GM08714 (cell line): ENCODE data around the gene TMUB1.

Source experiments
- H3K4me3 ChIP-seq: fragments of 200-500 bp; sonication (Bioruptor generic); 2 replicates; pipeline ENCODE4 v1.5.1; 2014; ENCODE audit warnings: mild to moderate bottlenecking, low read length, inconsistent platforms
- ZNF274 ChIP-seq: IDR thresholded peaks from 2 replicates; pipeline ENCODE4 v1.6.1; 2012; ENCODE audit warnings: mild to moderate bottlenecking, low read depth, low read length

TMUB1 gene

DNA sequence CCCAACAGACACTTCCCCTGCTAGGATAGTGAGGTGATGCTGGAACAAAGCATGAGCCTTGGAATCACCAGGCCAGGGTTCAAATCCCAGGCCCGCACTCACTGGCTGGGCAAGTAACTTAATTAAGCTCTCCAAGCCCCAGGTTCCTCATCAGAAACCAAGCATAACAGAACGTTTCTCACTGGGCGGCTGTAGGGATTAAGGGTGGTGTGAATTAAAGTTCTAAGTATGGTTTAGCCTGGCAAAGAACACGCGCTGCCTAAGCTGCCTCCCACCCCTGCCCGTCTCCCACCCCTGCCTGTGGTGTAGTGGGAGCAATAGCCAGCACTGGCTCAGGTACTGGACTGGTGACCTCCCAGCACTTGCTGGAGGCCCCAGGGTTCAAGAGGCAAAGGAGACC is 18.3 kb downstream of the TMUB1 start:
- no peak overlapping the region for H3K4me3 ChIP-seq
- no peak for TF ChIP-seq ZNF274

DNA sequence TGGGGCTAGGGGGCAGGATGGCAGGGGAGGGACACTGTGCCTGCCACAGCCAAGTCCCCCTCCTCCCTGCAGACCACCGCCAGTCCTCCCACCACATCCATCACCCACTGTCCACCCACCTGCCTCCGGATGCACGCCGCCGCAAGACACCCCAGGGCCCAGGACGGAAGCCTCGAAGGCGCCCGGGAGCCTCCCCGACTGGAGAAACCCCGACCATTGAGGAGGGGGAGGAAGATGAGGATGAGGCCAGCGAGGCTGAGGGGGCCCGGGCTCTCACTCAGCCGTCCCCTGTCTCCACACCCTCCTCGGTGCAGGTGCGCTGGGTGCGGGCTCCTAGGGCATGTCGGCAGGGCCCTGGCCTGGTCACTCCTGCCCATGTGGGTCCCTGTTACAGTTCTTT is 18.8 kb downstream of the TMUB1 start:
- H3K4me3 ChIP-seq: no peak overlapping the region
- TF ChIP-seq ZNF274: no peak

DNA sequence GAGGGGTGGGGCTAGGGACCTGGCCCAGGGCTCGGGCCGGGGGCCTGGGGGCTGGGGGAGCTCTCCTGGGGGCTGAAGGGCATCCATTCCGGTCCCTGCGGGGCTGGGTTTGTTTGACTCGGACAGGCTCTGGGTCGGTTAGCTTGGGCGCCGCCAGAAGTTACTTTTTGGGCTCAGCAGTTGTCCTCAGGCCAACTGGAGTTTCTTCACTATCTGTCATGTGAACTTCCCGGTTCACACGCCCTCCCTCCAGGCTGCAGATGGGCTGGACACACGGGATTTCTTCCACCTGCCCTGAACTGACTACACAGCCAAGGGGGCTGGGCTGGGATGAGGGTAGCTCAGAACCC is 20.1 kb downstream of the TMUB1 start:
- no peak for TF ChIP-seq ZNF274
- H3K4me3 ChIP-seq: no peak overlapping the region

DNA sequence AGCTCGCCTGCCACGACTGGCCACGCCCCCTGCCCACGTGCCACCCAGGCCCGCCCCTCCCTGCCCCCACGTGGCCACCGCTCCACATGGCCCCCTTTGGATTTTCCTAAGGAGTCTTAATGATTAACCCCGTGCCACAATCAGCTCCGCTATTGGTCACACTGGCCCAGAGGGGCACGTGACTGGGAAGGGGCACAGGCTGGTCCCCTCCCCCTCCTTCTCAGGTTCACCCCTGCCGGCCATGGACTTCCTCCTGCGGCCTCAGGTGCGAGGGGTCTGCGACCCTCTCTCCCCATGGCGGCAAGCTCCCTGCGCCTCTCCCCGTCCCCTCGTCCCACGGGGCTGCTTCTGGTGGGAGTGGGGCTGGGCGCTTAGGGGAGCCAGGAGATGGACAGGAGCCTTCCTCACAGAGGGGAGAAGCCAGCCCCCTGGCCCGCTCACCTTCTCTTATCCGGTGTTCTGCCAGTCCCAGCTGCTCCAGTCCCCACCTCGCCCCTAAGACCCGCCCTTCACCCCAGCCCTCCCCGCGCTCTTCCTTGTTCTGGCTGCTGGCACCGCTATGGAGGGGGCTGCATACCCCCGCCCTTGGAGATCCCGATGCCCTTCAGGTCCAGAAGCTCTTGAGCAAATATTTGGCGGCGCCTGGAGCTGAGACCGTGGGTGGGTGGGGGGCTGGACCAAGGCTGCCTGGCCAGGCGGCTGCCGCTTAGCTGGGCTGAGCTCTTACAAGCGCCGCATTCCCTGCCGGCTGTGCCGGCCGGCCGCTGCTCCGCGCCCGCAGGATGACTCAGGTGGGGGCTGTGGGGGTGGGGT is 20.7 kb downstream of the TMUB1 start:
- no peak for TF ChIP-seq ZNF274
- H3K4me3 ChIP-seq: no peak overlapping the region

DNA sequence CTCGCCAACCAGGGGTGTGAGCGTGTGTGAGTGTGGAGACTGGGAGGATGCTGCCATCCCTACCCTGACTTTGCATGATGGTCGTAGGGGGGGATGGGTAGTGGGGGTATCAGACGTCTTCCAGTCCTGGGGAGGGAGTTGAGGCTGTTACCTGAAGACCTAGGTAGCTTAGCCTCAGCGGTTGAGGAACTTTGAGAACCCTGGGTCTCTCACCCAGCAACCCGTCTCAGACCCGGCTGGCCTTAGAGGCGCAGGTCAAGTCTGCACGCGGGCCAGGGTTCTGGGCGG is 21.2 kb downstream of the TMUB1 start:
- TF ChIP-seq ZNF274: no peak
- no peak overlapping the region for H3K4me3 ChIP-seq

DNA sequence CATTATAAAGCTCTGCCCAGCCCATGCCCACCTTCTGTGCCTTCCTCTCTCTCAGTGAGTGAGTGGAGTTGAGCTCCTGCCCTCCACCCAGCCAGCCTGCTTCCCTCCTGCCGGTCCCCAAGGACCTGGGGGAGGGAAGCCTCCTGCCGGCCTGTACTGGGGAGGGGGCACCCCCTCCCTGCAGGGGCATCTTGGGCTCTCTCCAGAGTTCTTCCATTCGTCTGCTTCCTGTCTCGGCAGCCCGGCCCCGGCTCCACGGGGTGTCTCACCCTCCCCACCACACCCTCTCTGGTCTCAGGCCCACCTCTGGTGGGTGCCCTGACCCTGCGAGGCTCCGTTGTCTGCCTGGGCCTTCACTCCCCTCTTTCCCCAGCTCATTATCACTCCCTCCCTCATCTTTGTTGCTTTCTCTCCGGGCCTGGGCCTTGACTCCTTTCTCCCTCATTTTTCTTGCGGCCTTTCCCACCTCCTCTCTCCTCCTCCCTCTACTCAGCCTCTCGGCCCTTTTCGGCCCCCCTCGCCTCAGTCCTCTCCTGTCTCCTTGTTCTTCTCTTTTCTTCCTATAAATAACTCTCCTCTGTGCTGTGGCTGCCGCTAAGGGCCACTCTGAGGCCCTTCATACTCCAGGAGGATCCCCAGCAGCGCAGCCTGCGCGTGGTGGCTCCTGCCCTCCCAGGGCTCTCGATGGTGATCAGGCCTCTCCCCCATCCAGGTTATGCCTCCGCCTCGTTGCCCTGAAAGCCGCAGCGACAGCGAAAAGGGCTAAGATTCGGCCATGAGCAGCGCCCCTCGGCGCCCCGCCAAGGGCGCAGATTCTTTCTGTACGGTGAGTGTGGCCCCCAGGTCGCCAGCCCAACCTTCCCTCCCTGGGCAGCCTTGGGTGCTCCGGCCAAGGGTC is 21.8 kb downstream of the TMUB1 start:
- no peak for TF ChIP-seq ZNF274
- H3K4me3 ChIP-seq: no peak overlapping the region

DNA sequence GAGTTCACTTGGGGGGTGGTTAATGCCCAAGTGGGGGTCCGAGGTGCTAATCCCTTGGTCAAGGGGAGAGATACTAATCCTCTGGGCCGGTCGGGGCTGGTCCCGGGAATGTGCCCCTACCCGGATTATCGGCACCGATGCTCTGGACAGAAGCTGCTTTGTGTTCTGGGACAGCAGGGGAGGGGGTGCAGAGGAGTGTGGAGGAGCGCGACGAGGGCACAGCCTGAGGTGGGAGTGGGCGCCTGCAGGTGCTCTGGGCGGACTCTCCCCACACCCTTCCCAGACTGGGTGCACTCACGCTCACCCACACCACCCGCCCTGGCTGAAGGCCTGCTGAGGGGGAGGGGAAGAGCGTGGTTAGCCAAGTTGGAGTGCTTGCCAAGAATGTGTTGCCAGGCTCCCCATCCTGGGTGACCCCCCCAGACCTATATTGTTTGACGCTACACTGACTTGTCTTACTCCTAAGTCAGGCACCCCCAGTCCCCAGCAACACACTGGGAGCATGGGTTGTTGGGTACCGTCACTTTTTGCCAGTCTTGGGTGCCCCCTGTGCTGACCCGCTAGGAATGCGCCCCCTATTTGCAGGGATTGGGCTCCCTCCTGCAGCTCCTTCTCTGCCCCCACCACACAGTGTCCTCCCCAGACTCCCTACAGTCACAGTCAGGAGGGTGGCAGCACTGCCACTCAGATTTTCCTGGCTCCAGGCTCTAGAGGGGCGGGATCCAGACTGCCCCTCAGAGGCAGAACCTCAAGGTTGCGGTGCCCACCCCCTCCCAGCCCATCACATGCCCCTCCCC is 22.7 kb downstream of the TMUB1 start:
- TF ChIP-seq ZNF274: no peak
- peak overlapping the region; percentile 86 for H3K4me3 ChIP-seq

DNA sequence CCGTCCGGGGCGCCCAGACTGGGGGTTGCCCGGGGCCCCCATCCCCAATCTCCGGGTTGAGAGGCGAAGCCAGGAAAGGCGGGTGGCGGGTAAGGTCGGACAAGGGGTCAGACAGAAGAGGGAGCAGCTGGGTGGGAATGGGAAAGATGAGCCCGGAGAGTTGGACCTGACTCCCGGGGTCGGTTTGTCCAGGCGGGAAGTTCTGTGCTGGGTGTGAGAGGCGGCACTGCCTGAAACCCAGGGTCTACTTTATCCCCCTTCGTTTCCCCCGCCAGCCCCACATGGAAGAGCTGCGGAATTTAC is 23.2 kb downstream of the TMUB1 start:
- peak overlapping the region; percentile 86 for H3K4me3 ChIP-seq
- TF ChIP-seq ZNF274: no peak

DNA sequence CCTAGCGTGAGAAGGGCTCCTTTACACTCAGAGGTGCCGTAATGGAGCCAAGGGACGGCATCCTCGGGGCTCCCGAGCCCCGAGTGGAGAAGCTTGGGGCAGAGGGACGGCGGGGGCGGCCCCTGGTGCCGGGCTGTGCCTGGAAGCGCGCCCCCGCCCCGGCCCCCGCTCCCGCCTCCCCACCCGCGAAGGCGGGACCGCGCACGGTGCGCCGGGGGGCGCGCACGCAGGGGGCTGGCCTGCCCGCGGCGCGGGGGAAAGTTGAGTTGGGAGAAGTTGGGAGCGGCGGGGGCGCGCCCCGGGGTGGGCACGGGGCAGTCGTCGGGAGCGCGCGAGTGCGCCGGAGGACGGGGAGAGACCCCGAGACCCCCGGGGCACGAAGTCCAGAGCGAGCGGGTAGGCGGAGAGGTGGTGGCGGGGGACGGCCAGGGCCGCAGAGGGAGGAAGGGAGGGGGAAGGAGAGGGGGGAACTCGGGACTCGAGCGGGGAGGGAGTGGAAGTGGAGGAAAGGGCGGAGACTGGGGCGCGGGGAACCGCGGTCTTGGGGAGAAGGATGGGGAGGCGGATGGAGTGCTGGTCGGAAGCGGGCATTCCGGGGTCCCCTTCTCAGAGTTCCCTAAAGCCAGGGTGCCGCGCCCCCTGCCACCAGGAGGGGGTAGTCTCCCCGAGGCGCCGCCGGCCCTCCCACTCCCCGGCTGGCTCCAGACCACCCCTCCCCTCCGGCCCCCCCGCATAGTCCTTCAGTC is 23.8 kb downstream of the TMUB1 start, which contains the start of gene SLC4A2:
Gene SLC4A2 (plus strand): TSS at position 223 of the 746 bp plus-strand sequence. CDS start 2,399 bp downstream, outside the sequence.
- no peak for TF ChIP-seq ZNF274
- H3K4me3 ChIP-seq: peak within 1 kb of the TSS; percentile 86

DNA sequence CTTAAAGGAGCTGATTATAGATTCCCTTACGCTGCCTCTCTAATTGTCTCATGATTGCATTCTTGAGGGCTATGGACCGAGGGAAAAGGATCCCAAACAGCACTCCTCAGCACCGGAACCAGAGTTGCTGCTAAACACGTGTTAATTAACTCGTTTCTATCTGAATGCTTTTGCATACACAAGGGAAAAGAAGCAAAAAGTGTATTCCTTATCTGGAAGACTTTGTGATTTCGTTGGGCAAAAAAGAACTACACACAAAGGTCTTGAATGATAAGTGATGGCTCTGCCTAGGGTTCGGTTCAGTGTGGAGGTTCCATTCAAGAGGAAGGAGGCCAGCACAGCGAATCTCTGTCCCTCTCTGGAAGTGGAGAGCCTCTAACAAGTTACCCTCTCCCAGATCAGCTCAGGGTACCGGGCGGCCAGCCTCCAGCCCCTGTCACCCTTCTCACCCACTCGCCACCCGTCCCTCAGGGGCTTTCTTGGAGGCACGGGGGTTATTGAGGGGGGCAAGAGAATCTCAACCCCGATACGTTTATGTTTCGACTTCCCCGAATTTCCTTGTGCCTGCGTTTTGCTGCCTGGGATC is 24.4 kb downstream of the TMUB1 start:
- TF ChIP-seq ZNF274: no peak
- peak overlapping the region; percentile 55; the same call in 1 of the 2 replicates for H3K4me3 ChIP-seq

DNA sequence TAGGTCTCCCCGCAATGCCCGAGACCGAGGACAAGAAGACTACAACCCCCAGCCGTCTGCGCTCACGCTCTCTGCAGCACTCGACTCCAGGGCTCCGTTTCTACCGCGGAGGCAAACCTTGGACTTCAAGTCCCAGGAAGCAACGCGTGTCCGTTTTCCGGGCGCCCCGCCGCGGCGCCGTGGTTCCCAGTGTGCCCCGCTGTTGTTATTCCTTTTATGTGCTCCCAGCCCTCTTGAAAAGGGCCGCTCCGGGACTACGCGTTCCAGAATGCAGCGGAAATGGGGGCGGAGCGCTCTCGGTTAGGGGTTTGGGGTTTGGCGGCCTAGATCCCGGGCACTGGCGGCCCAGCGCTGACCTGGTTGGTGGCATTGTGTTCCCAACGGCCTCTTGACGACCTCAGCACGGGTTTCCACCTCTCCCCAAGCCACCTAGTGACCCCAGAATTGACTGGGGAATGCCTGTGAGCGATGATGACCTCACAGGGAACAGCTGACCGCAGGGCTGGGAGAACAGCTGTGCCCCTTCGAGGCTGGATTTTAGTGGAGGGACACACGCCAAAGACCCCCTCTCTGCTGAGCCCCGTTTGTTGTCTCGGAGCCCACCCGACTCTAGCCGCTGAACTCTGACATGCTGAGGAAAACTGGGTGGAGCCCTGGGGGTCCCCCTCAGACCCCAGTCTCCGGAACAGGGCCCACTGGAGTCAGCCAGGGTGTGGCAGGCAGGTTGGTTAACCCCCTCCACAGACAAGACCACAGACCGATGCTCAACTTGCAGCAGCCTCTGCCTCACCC is 25.1 kb downstream of the TMUB1 start:
- peak overlapping the region; percentile 55; the same call in 1 of the 2 replicates for H3K4me3 ChIP-seq
- no peak for TF ChIP-seq ZNF274

DNA sequence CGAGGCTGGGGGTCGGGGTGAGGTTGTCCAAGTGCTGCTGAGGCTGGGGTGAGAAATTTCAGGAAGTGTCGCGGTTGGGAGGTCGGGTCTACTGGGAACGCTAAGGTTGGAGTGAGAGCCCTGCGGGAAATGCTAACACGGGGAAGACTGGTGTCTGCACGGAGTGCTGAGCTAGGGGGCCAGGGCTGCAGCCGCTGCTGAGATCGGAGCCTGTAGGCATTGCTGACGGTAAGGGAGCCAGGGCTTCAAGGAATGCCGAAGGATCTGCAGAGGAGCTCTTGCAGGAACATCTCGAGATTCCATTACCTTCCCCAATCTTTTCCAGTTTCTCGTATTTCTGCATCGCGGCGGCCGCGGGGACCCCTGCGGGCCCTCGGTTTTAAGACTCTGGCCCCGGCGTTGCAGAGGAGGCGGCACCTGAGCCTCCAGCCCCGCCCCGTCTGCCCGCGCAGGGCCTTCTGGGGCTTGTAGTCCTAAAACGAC is 25.7 kb downstream of the TMUB1 start, which contains the start of gene CDK5:
Gene CDK5 (minus strand): TSS at position 392 of the 483 bp plus-strand sequence. CDS start 49 bp downstream, at position 343.
- TF ChIP-seq ZNF274: no peak
- H3K4me3 ChIP-seq: peak within 1 kb of the TSS; percentile 79
